CD14-positive monocyte (primary cell): ENCODE results near the gene LUZP4. TPM values are rescaled to one million over a fixed set of nuclear protein-coding genes. Genes with fewer than 3 reads are reported as not detected.

ENCODE experiments used
- DNase-seq, 3 donors: peaks; one replicate each; pipeline ENCODE4 v3.0.0-alpha.2; 2011 to 2022
- H2AFZ ChIP-seq: 2 replicates; pipeline ENCODE4 v1.6.0; 2012; ENCODE audit warnings: mild to moderate bottlenecking, low read depth, low read length, inconsistent platforms; ENCODE audit not compliant: insufficient read depth, poor library complexity, severe bottlenecking
- H3K27ac ChIP-seq, 2 donors: 1 replicate in 1 of 2; 2 replicates in 1 of 2; pipeline ENCODE4 v1.5.1; 2012 to 2013; ENCODE audit warnings: low read length in 2 of 2, control low read depth in 1 of 2, inconsistent platforms in 1 of 2, low read depth in 1 of 2, mild to moderate bottlenecking in 1 of 2
- H3K27me3 ChIP-seq, 2 donors: one replicate each; pipeline versions ENCODE4 v1.6.0 to v1.6.1; 2011 to 2013; ENCODE audit warnings: low read length in 2 of 2; ENCODE audit not compliant: control insufficient read depth in 2 of 2, insufficient read depth in 2 of 2
- H3K36me3 ChIP-seq, 2 donors: replicated peaks in 1 of 2; 1 replicate in 1 of 2; 2 replicates in 1 of 2; pipeline versions ENCODE4 v1.5.1 to v1.6.1; 2012 to 2013; ENCODE audit warnings: low read length in 2 of 2, control low read depth in 1 of 2, inconsistent platforms in 1 of 2, mild to moderate bottlenecking in 1 of 2; ENCODE audit not compliant: insufficient read depth in 2 of 2, control insufficient read depth in 1 of 2
- H3K4me1 ChIP-seq, 2 donors: 1 replicate in 1 of 2; 2 replicates in 1 of 2; pipeline versions ENCODE4 v1.5.1 to v1.6.1; 2012 to 2013; ENCODE audit warnings: low read length in 2 of 2, control low read depth in 1 of 2, inconsistent platforms in 1 of 2, mild to moderate bottlenecking in 1 of 2, moderate library complexity in 1 of 2; ENCODE audit not compliant: insufficient read depth in 2 of 2, control insufficient read depth in 1 of 2
- H3K4me2 ChIP-seq: replicated peaks from 2 replicates; pipeline ENCODE3; 2012; ENCODE audit warnings: low read length, moderate library complexity, mild to moderate bottlenecking; ENCODE audit not compliant: poor library complexity, severe bottlenecking; ENCODE audit errors: extremely low read depth
- H3K4me3 ChIP-seq, 3 experiments: fragments of 200-600 bp in 1 of 3; sonication (generic) in 1 of 3; replicated peaks in 1 of 3; 1 replicate in 2 of 3; 2 replicates in 1 of 3; pipeline ENCODE4 v1.5.1; 2011 to 2013; ENCODE audit warnings: low read length in 3 of 3, mild to moderate bottlenecking in 3 of 3, control low read depth in 2 of 3, low read depth in 2 of 3, inconsistent platforms in 1 of 3, moderate library complexity in 1 of 3
- H3K79me2 ChIP-seq: 2 replicates; pipeline ENCODE4 v1.6.0; 2012; ENCODE audit warnings: mild to moderate bottlenecking, control low read depth, inconsistent platforms, low read length, moderate library complexity; ENCODE audit not compliant: insufficient read depth
- H3K9ac ChIP-seq: 2 replicates; pipeline ENCODE4 v1.6.0; 2017; ENCODE audit warnings: low read length, mild to moderate bottlenecking; ENCODE audit not compliant: insufficient read depth, poor library complexity, severe bottlenecking
- H3K9me3 ChIP-seq, 2 donors: replicated peaks in 1 of 2; 1 replicate in 1 of 2; 2 replicates in 1 of 2; pipeline versions ENCODE4 v1.5.1 to v1.6.1; 2012 to 2013; ENCODE audit warnings: low read length in 2 of 2, control low read depth in 1 of 2; ENCODE audit not compliant: control insufficient read depth in 1 of 2, insufficient read depth in 1 of 2
- H4K20me1 ChIP-seq: 2 replicates; pipeline ENCODE4 v1.6.0; 2012; ENCODE audit warnings: mild to moderate bottlenecking, low read length, control low read depth, moderate library complexity; ENCODE audit not compliant: insufficient read depth
- H3K27ac Mint-ChIP-seq, 7 donors: one replicate each; pipeline ENCODE4 v1.8.0; 2020; ENCODE audit warnings: mild to moderate bottlenecking in 7 of 7, mixed read lengths in 7 of 7, moderate library complexity in 6 of 7, inconsistent platforms in 2 of 7
- H3K27me3 Mint-ChIP-seq, 3 donors: one replicate each; pipeline ENCODE4 v1.8.0; 2021 to 2022; ENCODE audit warnings: low read depth in 3 of 3, mild to moderate bottlenecking in 3 of 3, mixed read lengths in 3 of 3, moderate library complexity in 3 of 3, inconsistent platforms in 1 of 3
- H3K36me3 Mint-ChIP-seq, 2 donors: one replicate each; pipeline ENCODE4 v1.8.0; 2020; ENCODE audit warnings: mixed read lengths in 2 of 2, inconsistent platforms in 1 of 2, mild to moderate bottlenecking in 1 of 2
- H3K4me1 Mint-ChIP-seq: one replicate; pipeline ENCODE4 v1.8.0; 2020; ENCODE audit warnings: mild to moderate bottlenecking, mixed read lengths
- H3K4me3 Mint-ChIP-seq, 2 donors: one replicate each; pipeline ENCODE4 v1.8.0; 2020; ENCODE audit warnings: mild to moderate bottlenecking in 2 of 2, mixed read lengths in 2 of 2, moderate library complexity in 1 of 2
- H3K9me3 Mint-ChIP-seq, 7 donors: one replicate each; pipeline ENCODE4 v1.8.0; 2020 to 2022; ENCODE audit warnings: mixed read lengths in 7 of 7, mild to moderate bottlenecking in 6 of 7, moderate library complexity in 6 of 7, inconsistent platforms in 2 of 7
- CTCF ChIP-seq: fragments of 200-600 bp; IDR thresholded peaks from one replicate; pipeline ENCODE4 v1.8.0; 2022; ENCODE audit warnings: antibody characterized with exemption, mild to moderate bottlenecking
- WGBS: methylation state at CpG from one replicate; pipeline ENCODE4 v1.1.5; 2013; ENCODE audit warnings: missing lambda C conversion rate; ENCODE audit not compliant: insufficient coverage; 5-methylcytosine and 5-hydroxymethylcytosine counted together
- intact Hi-C, 2 donors: fragments of 100-400 bp; cut with micrococcal nuclease; formaldehyde crosslinking; loops; one replicate each; pipeline versions ENCODE4 v1.15.0 to v1.15.1; 2023
- polyA plus RNA-seq, 3 donors: library from polyadenylated mRNA; depleted of rRNA in 1 of 3; unstranded in 2 of 3; stranded (reverse) in 1 of 3; fragments of 300-500 nt in 2 of 3; fragments of >200 nt in 1 of 3; fragmentation: Illumina TruSeq in 2 of 3; gene quantifications; 1 replicate in 2 of 3; 2 replicates in 1 of 3; pipeline ENCODE4 v1.2.3, GENCODE V29; 2012 to 2021

Gene LUZP4
- polyA plus RNA-seq, 3 donors, result not detected

GRCh38 chrX:115348446-115349225 is 59.1 kb downstream of the LUZP4 start:
- Mint-ChIP-seq H3K27me3 (peaks cover 0 to 13% (median 0%) of the 10 kb centered on the region in 3 donors), H3K9me3 (peaks cover 0 to 6% (median 0%) of the 10 kb centered on the region in 7 donors), H3K27ac (no peak overlapping the region), H3K4me1 (peaks cover 2% of the 10 kb centered on the region), H3K4me3 (no peak overlapping the region), H3K36me3 (no peaks in the 10 kb centered on the region)
- H3K4me2 ChIP-seq, result no peak overlapping the region
- no peaks in the 10 kb centered on the region for H3K79me2 ChIP-seq
- H3K9me3 ChIP-seq, result no peaks in the 10 kb centered on the region
- no CpG with 5 or more reads among the region's 7 CpGs for WGBS
- H3K4me1 ChIP-seq, result no peaks in the 10 kb centered on the region
- H3K4me3 ChIP-seq, result no peak overlapping the region
- no peak overlapping the region for H3K9ac ChIP-seq
- intact Hi-C loops, result no loop called here
- H4K20me1 ChIP-seq, result no peaks in the 10 kb centered on the region
- no peak for DNase-seq
- no peaks in the 10 kb centered on the region for H3K36me3 ChIP-seq
- no peak overlapping the region for H2AFZ ChIP-seq
- no peak for TF ChIP-seq CTCF
- peaks cover 0 to 3% of the 10 kb centered on the region in 2 donors for H3K27me3 ChIP-seq
- H3K27ac ChIP-seq, result no peak overlapping the region

- peaks cover 0 to 4% of the 10 kb centered on the region in 2 donors for H3K27me3 ChIP-seq
- H3K4me3 Mint-ChIP-seq, result no peak overlapping the region
- WGBS, result 100% methylated on average over 1 of the region's 10 CpGs
- no peak overlapping the region for H3K4me3 ChIP-seq
- H3K27ac ChIP-seq, result no peak overlapping the region
- no peak for TF ChIP-seq CTCF
- intact Hi-C loops, result no loop called here
- DNase-seq, result no peak
- H3K4me2 ChIP-seq, result no peak overlapping the region
- H3K9ac ChIP-seq, result no peak overlapping the region
- H3K9me3 ChIP-seq, result no peaks in the 10 kb centered on the region
- H3K4me1 ChIP-seq, result no peaks in the 10 kb centered on the region
- H3K36me3 ChIP-seq, result no peaks in the 10 kb centered on the region
- no peaks in the 10 kb centered on the region for H3K79me2 ChIP-seq
- no peaks in the 10 kb centered on the region for H4K20me1 ChIP-seq
- no peak overlapping the region for H3K27ac Mint-ChIP-seq
- H3K9me3 Mint-ChIP-seq, result peaks cover 0 to 6% (median 0%) of the 10 kb centered on the region in 7 donors
- H2AFZ ChIP-seq, result no peak overlapping the region
- H3K4me1 Mint-ChIP-seq, result no peaks in the 10 kb centered on the region
- no peaks in the 10 kb centered on the region for H3K36me3 Mint-ChIP-seq
- peaks cover 0 to 13% (median 0%) of the 10 kb centered on the region in 3 donors for H3K27me3 Mint-ChIP-seq
Observed at GRCh38 chrX:115350711-115351381, 61.3 kb downstream of the LUZP4 start.
